Fibroblast of lung (primary cell): ENCODE data around the gene MYH15. TPM values are rescaled to one million over a fixed set of nuclear protein-coding genes. Genes with fewer than 3 reads are reported as not detected.

Experiments
- DNase-seq, 2 donors: peaks; one replicate each; pipeline versions ENCODE4 v3.0.0 to v3.0.0-alpha.2; 2010; ENCODE audit warnings: low read depth in 2 of 2
- H2AFZ ChIP-seq: 2 replicates; pipeline ENCODE4 v1.5.1; 2012; ENCODE audit warnings: low read length, control low read depth, inconsistent platforms
- H3K27ac ChIP-seq: 2 replicates; pipeline ENCODE4 v1.5.1; 2011; ENCODE audit warnings: low read length, control low read depth; ENCODE audit not compliant: insufficient read depth
- H3K27me3 ChIP-seq: 2 replicates; pipeline ENCODE4 v1.5.1; 2011; ENCODE audit warnings: mild to moderate bottlenecking, low read length; ENCODE audit not compliant: control insufficient read depth, insufficient read depth
- H3K36me3 ChIP-seq: 2 replicates; pipeline ENCODE4 v1.5.1; 2011; ENCODE audit warnings: low read length; ENCODE audit not compliant: control insufficient read depth, insufficient read depth
- H3K4me1 ChIP-seq: 2 replicates; pipeline ENCODE4 v1.5.1; 2011; ENCODE audit warnings: low read length; ENCODE audit not compliant: control insufficient read depth, insufficient read depth; ENCODE audit errors: extremely low read depth
- H3K4me2 ChIP-seq: 2 replicates; pipeline ENCODE4 v1.5.1; 2011; ENCODE audit warnings: low read length, control low read depth; ENCODE audit not compliant: insufficient read depth; ENCODE audit errors: extremely low read depth
- H3K4me3 ChIP-seq, 4 experiments: fragments of 200-600 bp in 1 of 4; sonication (generic) in 1 of 4; replicated peaks in 1 of 4; 2 replicates each; pipeline ENCODE4 v1.5.1; 2011 to 2016; ENCODE audit warnings: low read length in 4 of 4, low read depth in 3 of 4, mild to moderate bottlenecking in 3 of 4, control low read depth in 2 of 4, inconsistent platforms in 1 of 4, mixed read lengths in 1 of 4; ENCODE audit not compliant: insufficient read depth in 1 of 4; ENCODE audit errors: control extremely low read depth in 1 of 4
- H3K79me2 ChIP-seq: 2 replicates; pipeline ENCODE4 v1.5.1; 2012; ENCODE audit warnings: mild to moderate bottlenecking, low read length, inconsistent platforms; ENCODE audit not compliant: control insufficient read depth, insufficient read depth
- H3K9ac ChIP-seq: 2 replicates; pipeline ENCODE4 v1.5.1; 2011; ENCODE audit warnings: mild to moderate bottlenecking, low read length, control low read depth; ENCODE audit not compliant: insufficient read depth
- H3K9me3 ChIP-seq: 2 replicates; pipeline ENCODE4 v1.5.1; 2012; ENCODE audit warnings: low read depth, low read length; ENCODE audit not compliant: control insufficient read depth, insufficient read depth
- H4K20me1 ChIP-seq: 2 replicates; pipeline ENCODE4 v1.5.1; 2011; ENCODE audit warnings: low read length; ENCODE audit not compliant: control insufficient read depth, insufficient read depth; ENCODE audit errors: extremely low read depth
- CTCF ChIP-seq, 2 donors: IDR thresholded peaks in 1 of 2; conservative IDR thresholded peaks in 1 of 2; 1 replicate in 1 of 2; 2 replicates in 1 of 2; pipeline ENCODE4 v1.5.1; 2011 to 2012; ENCODE audit warnings: low read length in 2 of 2, control low read depth in 1 of 2, inconsistent platforms in 1 of 2, low read depth in 1 of 2, mild to moderate bottlenecking in 1 of 2
- EZH2 ChIP-seq: IDR thresholded peaks from 2 replicates; pipeline ENCODE4 v1.5.1; 2012; ENCODE audit warnings: low read length, control low read depth, mild to moderate bottlenecking; ENCODE audit errors: missing control alignments
- polyA plus RNA-seq, 2 donors: library from polyadenylated mRNA; depleted of rRNA in 1 of 2; stranded (reverse) in 1 of 2; unstranded in 1 of 2; fragments of >200 nt; gene quantifications; 2 replicates each; pipeline ENCODE4 v1.2.1, GENCODE V29; 2011 to 2012; ENCODE audit warnings: missing spikeins in 1 of 2
- total RNA-seq: library from RNA; depleted of rRNA; stranded (reverse); fragments of >200 nt; gene quantifications from 2 replicates; pipeline ENCODE4 v1.2.1, GENCODE V29; 2014

Gene MYH15
- total and polyA plus RNA-seq, 2 donors (not counting 1 experiment from before 2014, with no cell fraction given), result 0.05 to 0.17 TPM

- Histone ChIP-seq H3K9me3 (no peaks in the 10 kb centered on the region), H3K9ac (no peak overlapping the region)
Measured at GRCh38 chr3:108438542-108438941, 71.9 kb downstream of the MYH15 start.

GRCh38 chr3:108437439-108437838 lies 73.0 kb downstream of the MYH15 start:
- Histone ChIP-seq H3K4me1 (no peaks in the 10 kb centered on the region), H3K79me2 (no peaks in the 10 kb centered on the region), H2AFZ (no peak overlapping the region), H3K9ac (no peak overlapping the region), H3K4me3 (no peak overlapping the region), H3K9me3 (no peaks in the 10 kb centered on the region), H3K36me3 (no peaks in the 10 kb centered on the region), H4K20me1 (no peaks in the 10 kb centered on the region), H3K27ac (no peak overlapping the region), H3K27me3 (no peaks in the 10 kb centered on the region), H3K4me2 (no peak overlapping the region)
- DNase-seq, result no peak
- TF ChIP-seq EZH2, result no peak
- no peak for TF ChIP-seq CTCF (conservative IDR thresholded peaks at IDR 0.05 in 1 of 2, IDR thresholded peaks at IDR 0.05 in 1 of 2; ENCODE audit: low read depth in 1 of 2, low read length in 2 of 2)

More at GRCh38 chr3:108438542-108438941, 71.9 kb downstream of the MYH15 start:
- no peak for DNase-seq
- no peaks in the 10 kb centered on the region for H3K4me1 ChIP-seq
- no peak overlapping the region for H3K4me3 ChIP-seq
- H3K27me3 ChIP-seq, result no peaks in the 10 kb centered on the region
- no peaks in the 10 kb centered on the region for H4K20me1 ChIP-seq
- H3K79me2 ChIP-seq, result no peaks in the 10 kb centered on the region
- no peak overlapping the region for H3K4me2 ChIP-seq
- TF ChIP-seq CTCF (conservative IDR thresholded peaks at IDR 0.05 in 1 of 2, IDR thresholded peaks at IDR 0.05 in 1 of 2; ENCODE audit: low read depth in 1 of 2, low read length in 2 of 2), result no peak
- TF ChIP-seq EZH2, result no peak
- no peaks in the 10 kb centered on the region for H3K36me3 ChIP-seq
- no peak overlapping the region for H3K27ac ChIP-seq
- H2AFZ ChIP-seq, result no peak overlapping the region

- H3K9me3 ChIP-seq, result no peaks in the 10 kb centered on the region
- TF ChIP-seq EZH2 (no peak), CTCF (conservative IDR thresholded peaks at IDR 0.05 in 1 of 2, IDR thresholded peaks at IDR 0.05 in 1 of 2; ENCODE audit: low read depth in 1 of 2, low read length in 2 of 2) (no peak)
Measured at GRCh38 chr3:108433928-108434327, 76.5 kb downstream of the MYH15 start.

More at GRCh38 chr3:108433928-108434327, 76.5 kb downstream of the MYH15 start:
- no peak overlapping the region for H3K27ac ChIP-seq
- no peaks in the 10 kb centered on the region for H3K36me3 ChIP-seq
- no peaks in the 10 kb centered on the region for H3K27me3 ChIP-seq
- H3K4me1 ChIP-seq, result no peaks in the 10 kb centered on the region
- no peak overlapping the region for H3K4me2 ChIP-seq
- H3K9ac ChIP-seq, result no peak overlapping the region
- H4K20me1 ChIP-seq, result no peaks in the 10 kb centered on the region
- no peak overlapping the region for H2AFZ ChIP-seq
- DNase-seq, result no peak
- H3K79me2 ChIP-seq, result no peaks in the 10 kb centered on the region
- no peak overlapping the region for H3K4me3 ChIP-seq
